NCI-H146 treated with DMSO at 0.1 percent for 48 hours (cell line): ENCODE results near the gene BRAP.
"Not testable (repeated sequence)": the region's sequence is repeated elsewhere in the genome, so short reads cannot be mapped to it uniquely, and the experiment has no call there.

Experiments
- DNase-seq: peaks from one replicate; lab custom pipeline; 2025; ENCODE audit not compliant: unreplicated experiment; lab: John Stamatoyannopoulos, UW

Gene BRAP

DNA sequence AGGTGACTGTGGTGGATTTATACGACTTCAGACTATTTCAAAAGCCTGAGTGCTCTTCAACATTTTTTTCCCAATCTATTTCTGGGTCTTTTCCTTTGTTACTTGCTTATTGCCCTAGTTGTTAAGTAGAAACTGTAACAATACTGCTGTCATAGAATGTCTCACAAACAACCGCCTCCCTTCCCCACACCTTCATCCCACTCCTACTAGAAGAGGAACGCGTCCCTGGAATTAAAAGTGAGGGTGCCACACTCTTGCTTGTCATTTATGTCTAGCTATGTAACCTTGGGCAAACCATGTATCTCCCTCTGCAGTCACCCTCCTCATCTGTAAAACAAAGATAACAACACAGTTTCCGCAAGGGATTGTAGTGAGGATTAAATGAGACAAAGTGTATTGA is 8.6 kb downstream of the BRAP start:
- no peak for DNase-seq

GRCh38 chr12:111673503-111673902 is 12.3 kb downstream of the BRAP start:
- no peak for DNase-seq

GRCh38 chr12:111672822-111673381 is 12.9 kb downstream of the BRAP start:
- no peak for DNase-seq

DNA sequence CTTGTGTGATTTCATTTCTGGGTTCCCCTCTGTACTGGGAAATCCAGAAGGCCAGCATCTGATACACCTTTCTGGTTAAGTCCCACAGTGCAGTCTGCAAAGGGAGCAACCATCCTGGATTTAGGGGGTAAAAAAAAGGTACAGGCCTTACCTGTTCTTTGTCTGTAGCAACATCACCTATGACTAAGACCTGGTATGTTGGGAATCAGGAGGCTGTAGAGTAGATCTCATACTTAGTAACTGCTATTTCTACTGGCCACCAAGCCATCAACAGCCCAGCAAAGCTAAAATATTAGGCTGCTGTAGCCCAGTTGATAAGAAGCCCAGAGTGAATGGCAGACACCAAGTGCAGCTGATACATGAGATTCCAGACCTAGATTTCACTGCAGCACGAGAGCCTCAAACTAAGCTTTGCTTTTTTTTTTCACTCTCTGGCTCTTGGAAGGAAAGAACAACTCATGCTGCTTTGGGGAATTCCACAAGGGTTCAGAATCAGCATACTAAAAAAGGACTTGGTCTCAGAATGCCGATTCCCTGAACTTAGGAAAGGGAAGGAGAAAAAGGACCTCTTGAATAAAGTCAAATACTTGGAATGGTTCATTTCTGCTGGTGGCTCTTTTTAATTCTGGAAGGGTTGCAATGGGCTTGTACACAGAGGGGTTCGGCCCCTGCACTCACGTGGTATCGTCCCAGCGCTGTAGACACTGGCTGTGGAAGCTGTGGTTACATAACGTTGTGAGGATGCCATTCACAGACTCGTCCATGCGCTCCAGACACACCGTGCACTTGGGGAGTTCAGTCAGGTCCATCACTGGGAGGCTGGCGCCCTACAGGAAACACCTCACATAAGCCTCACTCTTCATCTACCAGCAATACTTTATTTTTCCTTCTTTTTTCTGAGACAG is 20.5 kb downstream of the BRAP start:
- DNase-seq = no peak

- no peak for DNase-seq
These were observed 21.3 kb downstream of the BRAP start for GRCh38 chr12:111664499-111664898.

GRCh38 chr12:111656016-111656415 is 29.7 kb downstream of the BRAP start:
- no peak for DNase-seq

- DNase-seq = no peak
These were observed 30.4 kb downstream of the BRAP start for GRCh38 chr12:111655356-111655755.

DNA sequence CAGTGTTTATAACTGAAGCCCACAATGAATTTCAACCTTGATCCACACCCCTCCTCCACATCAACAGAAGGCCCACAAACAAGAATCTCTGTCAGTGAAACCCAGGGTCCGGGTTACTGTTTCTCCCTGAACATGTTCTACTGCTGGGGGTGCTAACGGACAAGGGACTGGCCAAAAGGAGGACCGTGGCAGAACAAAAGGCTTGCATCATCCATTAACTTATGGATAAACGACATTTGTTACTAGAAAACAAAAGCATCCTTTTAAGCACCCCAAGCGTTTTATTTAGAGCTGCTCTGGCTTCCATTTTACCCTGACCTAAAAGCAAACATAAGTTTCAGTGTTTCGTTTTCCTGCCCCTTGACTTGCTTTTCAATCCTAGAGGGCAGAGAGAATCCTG is 32.2 kb downstream of the BRAP start:
- no peak for DNase-seq

DNA sequence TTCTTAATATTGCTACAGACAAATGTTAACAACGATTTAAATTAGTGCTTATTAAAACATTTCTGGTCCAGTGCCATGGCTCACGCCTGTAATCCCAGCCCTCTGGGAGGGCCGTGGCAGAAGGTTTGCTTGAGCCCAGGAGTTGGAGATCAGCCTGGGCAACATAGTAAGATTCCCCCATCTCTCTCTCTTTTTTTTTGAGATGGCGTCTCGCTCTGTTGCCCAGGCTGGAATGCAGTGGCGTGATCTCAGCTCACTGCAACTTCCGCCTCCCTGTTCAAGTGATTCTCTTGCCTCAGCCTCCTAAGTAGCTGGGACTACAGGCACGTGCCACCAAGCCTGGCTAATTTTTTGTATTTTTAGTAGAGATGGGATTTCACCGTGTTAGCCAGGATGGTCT is 33.2 kb downstream of the BRAP start:
- not testable (repeated sequence) for DNase-seq

- no peak for DNase-seq
These were observed 34.8 kb downstream of the BRAP start for GRCh38 chr12:111650912-111651311.

DNA sequence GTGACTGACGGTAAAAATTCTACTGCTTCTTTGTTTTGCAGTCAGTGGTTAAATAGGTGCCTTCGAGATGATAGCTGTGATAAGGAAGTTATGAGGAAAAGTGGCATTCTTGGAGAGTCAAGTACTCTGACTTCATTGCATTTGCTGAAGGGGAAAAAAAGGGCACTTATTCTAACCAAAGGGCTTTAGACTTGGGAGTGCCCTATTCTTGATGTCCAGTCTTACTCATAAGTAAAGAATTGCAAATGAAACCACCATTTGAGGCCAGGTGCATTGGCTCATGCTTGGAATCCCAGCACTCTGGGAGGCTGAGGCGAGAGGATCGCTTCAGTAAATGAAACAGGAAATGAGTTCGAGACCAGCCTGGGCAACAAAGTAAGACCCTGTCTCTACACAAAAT is 40.3 kb downstream of the BRAP start:
- no peak for DNase-seq

GRCh38 chr12:111643427-111643826 is 42.3 kb downstream of the BRAP start:
- no peak for DNase-seq

- DNase-seq = no peak
These were observed 42.9 kb downstream of the BRAP start for GRCh38 chr12:111642681-111643426.

GRCh38 chr12:111640506-111640905 is 45.2 kb downstream of the BRAP start:
- no peak for DNase-seq

DNA sequence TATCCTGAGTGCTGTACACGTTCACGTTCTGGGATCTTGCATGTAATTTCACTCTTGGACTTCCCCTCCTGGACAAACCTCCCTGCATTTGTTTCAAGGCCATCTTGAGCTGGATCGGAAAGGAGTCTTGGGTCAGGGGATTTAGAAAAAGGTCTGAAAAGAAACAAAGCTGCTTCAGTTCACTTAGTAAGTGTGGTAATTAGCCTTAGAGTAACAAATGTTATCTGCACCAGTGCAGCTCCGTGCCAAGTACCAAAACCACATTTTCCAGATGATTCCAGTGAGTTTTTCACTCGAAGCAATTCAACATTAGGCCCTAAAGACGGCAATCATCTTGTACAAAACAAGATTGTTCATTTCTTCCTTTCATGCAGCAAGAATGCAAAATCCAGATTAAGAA is 47.2 kb downstream of the BRAP start:
- no peak for DNase-seq

DNA sequence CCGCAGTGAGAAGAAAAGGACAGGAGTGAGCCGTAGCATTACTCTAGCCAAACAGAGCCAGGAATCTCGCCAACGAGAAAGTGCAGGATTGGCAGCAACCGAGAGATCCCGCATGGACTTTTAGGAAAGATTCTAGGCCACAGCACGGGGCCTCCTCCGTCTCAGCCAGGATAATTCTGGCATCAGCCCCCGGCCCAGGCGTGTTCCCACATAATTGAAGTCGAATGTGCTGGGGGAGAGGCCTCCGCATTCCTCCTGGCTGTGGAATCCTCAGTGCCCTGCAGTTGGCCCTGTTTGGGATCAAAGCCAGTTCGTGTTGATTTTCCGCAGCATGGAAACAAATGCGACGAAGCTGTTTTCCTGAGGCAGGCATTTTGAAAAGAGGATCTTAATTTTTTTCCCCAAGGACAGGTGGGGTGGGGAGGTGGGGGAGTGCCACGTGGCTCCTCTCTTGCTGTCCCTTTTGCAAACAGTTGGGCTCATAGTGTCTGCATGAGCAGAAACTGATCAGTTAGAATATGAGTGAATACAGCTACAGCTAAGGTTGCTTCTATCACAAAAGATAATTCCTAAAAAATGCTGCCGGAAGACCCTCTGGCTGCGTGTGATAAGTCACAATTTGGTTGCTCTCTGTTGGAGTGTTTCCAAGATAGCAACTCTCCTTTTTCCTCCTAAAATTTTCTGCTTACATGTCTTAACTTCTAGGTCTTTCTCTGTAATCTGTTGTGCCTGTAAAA is 49.4 kb downstream of the BRAP start:
- no peak for DNase-seq

DNA sequence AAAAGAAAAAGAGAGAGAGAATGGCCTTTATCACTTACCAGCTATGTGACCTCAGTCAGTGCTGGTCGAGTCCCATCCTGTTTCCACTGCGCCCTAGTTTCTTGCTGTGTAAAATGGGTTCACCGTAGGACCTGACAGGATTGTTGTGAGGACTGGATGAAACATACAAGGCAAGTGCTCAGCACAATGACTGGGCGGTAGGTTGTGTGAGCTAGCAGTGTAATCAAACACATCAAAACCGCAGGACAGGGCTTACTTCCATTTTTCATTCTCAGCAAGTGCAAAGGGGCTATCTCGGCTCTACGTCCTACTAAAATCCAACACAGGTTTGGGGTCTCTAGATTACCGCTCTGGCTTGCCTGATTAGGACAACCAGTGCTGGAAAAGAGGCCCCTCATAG is 50.2 kb downstream of the BRAP start:
- no peak for DNase-seq

- no peak for DNase-seq
These were observed 57.1 kb downstream of the BRAP start for GRCh38 chr12:111628505-111629260.

DNA sequence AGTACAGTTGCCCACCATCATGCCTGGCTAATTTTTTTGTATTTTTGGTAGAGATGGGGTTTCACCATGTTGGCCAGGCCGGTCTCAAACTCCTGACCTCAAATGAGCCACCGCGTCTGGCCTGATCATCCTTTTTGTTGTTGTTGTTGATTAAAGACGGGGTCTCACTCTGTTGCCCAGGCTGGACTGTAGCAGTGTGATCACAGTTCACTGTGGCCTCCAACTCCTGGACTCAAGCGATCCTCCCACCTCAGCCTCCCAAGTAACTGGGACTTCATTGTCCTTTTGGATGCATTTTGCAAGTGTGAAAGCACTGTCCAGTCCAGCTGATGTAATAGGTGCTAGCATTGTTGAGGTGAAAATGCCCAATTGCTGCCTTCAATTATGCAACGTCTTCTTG is 59.5 kb downstream of the BRAP start:
- no peak for DNase-seq

DNA sequence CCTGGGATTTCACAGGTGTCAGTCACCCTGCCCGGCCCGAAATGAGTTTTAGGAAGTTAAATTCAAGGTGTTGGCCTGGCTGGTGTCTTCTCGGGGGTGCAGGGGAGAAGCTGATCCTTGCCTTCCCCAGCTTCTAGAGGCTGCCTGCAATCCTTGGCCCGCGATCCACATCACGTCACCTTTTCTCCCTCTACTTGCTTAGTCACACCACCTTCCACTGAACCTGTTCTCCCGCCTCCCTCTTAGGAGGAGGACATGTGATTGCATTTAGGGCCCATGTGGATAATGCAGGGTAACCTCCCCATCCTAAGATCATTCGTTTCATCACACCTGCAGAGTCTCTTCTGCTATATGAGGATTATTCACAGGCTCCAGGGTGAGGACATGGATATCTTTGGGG is 61.2 kb downstream of the BRAP start:
- DNase-seq = no peak

DNA sequence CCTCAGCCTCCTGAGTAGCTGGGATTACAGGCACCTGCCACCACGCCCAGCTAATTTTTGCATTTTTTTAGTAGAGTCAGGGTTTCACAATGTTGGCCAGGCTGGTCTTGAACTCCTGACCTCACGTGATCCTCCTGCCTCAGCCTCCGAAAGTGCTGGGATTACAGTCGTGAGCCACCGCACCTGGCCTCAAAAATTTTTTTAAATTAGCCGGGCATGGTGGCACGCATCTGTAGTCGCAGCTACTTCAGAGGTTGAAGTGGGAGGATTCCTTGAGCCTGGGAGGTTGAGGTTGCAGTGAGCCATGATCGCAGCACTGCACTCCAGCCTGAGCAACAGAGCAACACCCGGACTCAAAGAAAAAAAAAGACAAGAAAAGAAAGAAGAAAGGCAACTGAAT is 67.9 kb downstream of the BRAP start:
- DNase-seq = not testable (repeated sequence)
